GM20000 (cell line): ENCODE data around the gene ZNF341.

Source experiments
- DNase-seq: peaks from one replicate; pipeline ENCODE4 v3.0.0; 2012; ENCODE audit warnings: low spot score
- TF ChIP-seq, protein P1 (sequence below): IDR thresholded peaks from 2 replicates; pipeline ENCODE4 v1.5.1; 2012; ENCODE audit warnings: mild to moderate bottlenecking, control low read depth; ENCODE audit errors: extremely low read depth, missing control alignments

The ZNF341 gene

DNA sequence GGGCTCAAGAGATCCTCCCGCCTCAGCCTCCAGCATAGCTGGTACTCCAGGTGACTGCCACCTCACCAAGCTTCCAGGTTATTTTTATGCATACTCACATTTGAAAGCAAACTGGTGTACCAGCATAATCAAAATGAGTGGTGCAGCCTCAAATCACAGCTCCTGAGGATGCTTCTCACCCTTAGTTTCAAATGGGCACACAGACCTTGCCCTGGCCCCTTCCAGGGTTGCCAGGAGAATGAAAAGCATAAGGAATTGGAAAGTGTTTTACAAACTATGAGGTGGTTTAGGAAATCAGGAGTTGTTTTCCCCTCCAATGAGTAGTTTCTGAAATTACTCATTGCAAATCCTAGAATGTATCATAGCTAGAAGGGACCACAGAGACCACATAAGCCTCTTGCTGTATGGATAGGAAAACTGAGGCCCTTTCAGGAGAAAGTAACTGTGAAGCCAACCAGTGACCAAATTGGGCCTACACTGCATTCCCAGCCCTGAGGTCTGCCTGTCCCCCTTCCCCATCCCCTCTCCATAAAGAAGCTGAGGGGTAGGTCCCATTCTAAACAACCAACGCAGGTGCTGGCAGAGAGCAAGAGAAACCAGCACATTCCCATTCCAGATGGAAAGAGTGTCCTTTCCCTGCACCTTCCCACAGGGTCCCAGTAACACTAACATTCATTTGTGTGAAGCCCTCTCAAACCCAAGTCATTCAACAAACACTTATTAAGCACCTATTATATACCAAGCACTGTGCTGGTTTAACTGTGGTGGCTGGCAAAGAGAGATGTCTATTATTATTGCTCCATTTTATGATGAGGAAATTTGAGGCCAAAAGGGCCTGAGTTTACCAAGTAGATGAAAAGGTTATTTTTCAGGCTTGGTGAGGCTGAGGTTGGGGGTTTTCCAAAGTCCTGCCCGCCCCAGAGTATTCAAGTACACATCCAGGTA is 43.5 kb upstream of the ZNF341 start:
- TF ChIP-seq, protein P1, sequence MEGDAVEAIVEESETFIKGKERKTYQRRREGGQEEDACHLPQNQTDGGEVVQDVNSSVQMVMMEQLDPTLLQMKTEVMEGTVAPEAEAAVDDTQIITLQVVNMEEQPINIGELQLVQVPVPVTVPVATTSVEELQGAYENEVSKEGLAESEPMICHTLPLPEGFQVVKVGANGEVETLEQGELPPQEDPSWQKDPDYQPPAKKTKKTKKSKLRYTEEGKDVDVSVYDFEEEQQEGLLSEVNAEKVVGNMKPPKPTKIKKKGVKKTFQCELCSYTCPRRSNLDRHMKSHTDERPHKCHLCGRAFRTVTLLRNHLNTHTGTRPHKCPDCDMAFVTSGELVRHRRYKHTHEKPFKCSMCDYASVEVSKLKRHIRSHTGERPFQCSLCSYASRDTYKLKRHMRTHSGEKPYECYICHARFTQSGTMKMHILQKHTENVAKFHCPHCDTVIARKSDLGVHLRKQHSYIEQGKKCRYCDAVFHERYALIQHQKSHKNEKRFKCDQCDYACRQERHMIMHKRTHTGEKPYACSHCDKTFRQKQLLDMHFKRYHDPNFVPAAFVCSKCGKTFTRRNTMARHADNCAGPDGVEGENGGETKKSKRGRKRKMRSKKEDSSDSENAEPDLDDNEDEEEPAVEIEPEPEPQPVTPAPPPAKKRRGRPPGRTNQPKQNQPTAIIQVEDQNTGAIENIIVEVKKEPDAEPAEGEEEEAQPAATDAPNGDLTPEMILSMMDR = no peak
- DNase-seq = no peak

DNA sequence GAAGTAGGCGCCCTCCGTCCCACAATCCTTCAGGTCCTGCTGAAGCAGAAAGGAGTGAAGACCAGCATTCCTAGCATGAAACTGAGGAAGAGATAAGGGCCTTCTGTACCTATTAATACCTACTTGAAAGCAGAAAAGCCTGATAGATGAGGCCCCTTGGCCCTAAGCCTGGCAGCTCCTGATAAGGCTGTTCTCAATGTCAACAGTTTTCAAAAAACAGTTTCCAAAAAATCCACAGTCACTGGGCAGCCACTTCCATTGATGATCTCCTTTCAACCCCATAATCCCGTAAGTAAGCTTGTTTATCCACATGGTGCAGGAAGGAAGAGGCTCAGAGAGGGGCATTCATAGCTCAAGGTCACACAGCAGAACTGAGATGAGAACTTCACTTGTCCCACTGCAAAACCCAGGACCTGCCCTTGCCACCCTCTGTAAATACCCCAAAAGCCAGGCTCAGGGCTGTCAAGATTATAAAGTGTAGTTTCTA is 42.8 kb upstream of the ZNF341 start:
- TF ChIP-seq, protein P1 = no peak
- DNase-seq = no peak

DNA sequence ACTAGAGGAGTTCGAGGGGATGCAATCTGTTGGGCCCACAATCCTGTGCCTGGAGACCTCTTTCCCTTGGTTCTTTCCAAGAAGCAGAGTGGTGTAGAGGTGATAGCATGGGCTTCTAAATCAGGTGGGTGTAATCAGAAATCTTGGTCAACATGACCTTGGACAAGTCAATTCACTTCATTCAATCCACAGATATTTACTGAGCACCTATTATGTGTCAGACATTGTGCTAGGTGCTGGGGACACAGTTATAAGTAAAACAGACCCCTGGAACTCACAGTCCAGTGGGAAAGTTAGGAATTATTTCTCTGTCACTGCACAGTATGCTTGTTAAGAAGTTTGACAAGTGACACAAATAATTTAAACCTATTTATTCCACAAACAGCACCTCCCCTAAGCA is 42.3 kb upstream of the ZNF341 start:
- TF ChIP-seq, protein P1 = no peak
- no peak for DNase-seq

DNA sequence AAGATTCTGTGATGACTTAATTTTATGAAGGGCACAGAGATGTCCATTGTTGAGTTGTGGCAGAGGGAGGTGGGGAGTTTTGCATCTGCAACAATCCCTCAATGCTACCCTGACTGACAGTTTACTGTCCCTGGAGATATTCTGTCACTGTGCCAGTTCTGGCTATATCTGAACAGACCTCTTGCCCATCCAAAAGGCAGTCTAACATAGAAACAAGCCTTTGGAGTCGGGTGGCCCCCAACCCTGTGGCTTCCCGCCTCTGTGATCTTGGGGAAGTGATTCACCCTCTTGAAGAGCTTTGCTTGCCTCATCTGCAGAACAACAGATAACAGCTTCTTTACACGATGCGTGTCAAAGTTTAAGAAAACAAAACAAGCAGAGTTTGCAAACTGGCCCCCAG is 41.8 kb upstream of the ZNF341 start:
- TF ChIP-seq, protein P1 = no peak

DNA sequence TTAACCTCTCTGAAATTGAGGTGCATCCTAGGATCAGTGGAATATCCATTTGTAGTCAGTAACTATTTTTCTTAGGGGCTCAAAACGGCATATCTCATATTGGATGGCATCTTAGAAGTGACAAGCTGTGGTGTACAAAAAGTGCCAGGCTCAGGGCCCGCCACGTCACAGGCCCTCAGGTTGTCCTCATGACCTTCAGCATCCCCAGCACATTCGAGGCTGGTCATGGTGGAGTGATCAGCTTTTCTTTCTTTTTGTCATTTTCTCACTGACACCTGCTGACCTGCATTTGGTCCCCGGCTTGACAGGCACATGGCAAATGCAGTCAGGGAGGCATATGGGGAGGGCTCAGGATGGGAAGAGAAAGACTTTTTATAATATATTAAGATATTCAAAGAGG is 38.5 kb upstream of the ZNF341 start:
- TF ChIP-seq, protein P1 = no peak
- DNase-seq = no peak

More for the DNA sequence above, 41.8 kb upstream of the ZNF341 start:
- DNase-seq = no peak

DNA sequence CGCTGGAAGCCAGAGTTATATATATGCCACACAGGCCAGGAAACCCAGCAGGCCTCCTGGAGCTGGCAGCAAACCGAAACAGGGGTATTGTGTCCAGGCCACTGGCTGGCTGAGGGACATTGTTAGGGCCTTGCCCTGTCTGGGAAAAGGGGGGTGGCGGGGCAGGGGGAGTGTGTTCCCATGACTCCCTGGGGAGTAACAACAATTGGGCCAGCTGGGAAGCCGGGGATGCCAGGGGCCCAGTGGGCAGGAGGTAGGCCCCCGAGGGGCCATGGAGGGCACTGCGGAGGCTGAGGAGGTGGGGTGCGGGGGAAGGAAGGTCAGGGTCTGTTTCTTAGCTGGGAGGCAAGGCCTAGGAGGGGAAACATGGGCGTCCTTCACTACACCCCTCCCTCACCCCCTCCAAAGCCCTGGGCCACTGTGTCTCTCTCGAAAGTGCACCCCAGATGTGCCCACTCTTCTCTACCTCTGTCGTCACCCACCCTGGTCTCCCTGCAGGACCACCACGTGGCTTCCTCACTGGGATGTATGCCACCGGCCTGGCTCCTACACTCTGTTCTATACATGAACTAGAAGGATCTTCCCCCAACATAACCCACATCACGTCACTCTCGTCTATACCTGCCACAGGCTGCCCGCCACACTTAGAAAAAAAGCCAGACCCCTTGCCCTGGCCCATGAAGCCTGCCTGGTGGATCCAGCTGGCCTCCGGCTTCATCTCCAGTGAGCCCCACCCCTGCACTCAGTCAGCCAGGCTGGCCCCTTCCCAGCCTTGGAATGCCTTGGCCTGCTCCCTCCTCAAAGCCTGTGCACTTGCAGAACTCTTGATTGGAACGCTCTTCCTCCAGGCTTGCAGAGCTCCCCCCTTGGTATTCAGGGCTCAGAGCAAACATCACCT is 37.8 kb upstream of the ZNF341 start:
- DNase-seq = no peak
- TF ChIP-seq, protein P1 = no peak
